Neural progenitor cell (in vitro differentiated cells): Measurements from ENCODE around the gene RSPH6A.

Experiments
- CTCF ChIP-seq: fragments of 200-600 bp; sonication (generic); IDR thresholded peaks from 2 replicates; pipeline ENCODE4 v1.5.1; 2017; ENCODE audit warnings: antibody characterized with exemption, mild to moderate bottlenecking
- EZH2phosphoT487 ChIP-seq: fragments of 200-600 bp; sonication (generic); IDR thresholded peaks from 2 replicates; pipeline ENCODE4 v1.6.1; 2017; ENCODE audit warnings: antibody characterized with exemption

GRCh38 chr19:45763691-45764294 lies 51.3 kb downstream of the RSPH6A start:
- TF ChIP-seq CTCF (no peak), EZH2phosphoT487 (no peak)
